Caco-2 (cell line): Measurements from ENCODE around the gene MYOF. TPM values are rescaled to one million over a fixed set of nuclear protein-coding genes. Genes with fewer than 3 reads are reported as not detected.

Source experiments
- BruUV-seq: library from RNA; stranded (reverse); fragments of 400-500 nt; replicated peaks from 2 replicates; lab custom pipeline; 2021; lab: Mats Ljungman, UMichigan
- CTCF ChIA-PET: fragments of 300-600 bp; sonication (Branson Sonifier 250); formaldehyde crosslinking; loops from one replicate; lab custom pipeline; 2022; ENCODE audit warnings: antibody characterized with exemption; lab: Charles Lee
- POLR2A ChIA-PET: fragments of 300-600 bp; sonication (Branson Sonifier 250); formaldehyde crosslinking; loops from one replicate; lab custom pipeline; 2022; ENCODE audit warnings: antibody characterized with exemption; lab: Charles Lee
- DNase-seq, 2 experiments: peaks; one replicate each; pipeline versions ENCODE4 v3.0.0 to v3.0.0-alpha.2; 2020 to 2022
- H3K27me3 ChIP-seq: replicated peaks from 2 replicates; pipeline ENCODE4 v1.6.0; 2011; ENCODE audit warnings: low read length; ENCODE audit not compliant: control insufficient read depth, insufficient read depth
- H3K36me3 ChIP-seq: 2 replicates; pipeline ENCODE4 v1.5.1; 2011; ENCODE audit warnings: low read length; ENCODE audit not compliant: control insufficient read depth, insufficient read depth
- H3K4me1 ChIP-seq: fragments of 250-450 bp; sonication (Bioruptor Pico); 2 replicates; pipeline ENCODE4 v1.5.1; 2020; ENCODE audit warnings: mild to moderate bottlenecking
- H3K4me3 ChIP-seq: 2 replicates; pipeline ENCODE4 v1.5.1; 2011; ENCODE audit warnings: low read depth, mild to moderate bottlenecking, control low read depth, low read length
- H3K9me3 ChIP-seq: fragments of 250-450 bp; sonication (Bioruptor Pico); 2 replicates; pipeline ENCODE4 v1.5.1; 2020; ENCODE audit warnings: mild to moderate bottlenecking, moderate library complexity
- H3K27ac Mint-ChIP-seq: one replicate; pipeline ENCODE4 v1.8.0; 2022; ENCODE audit warnings: mixed read lengths; ENCODE audit not compliant: unreplicated experiment
- H3K27me3 Mint-ChIP-seq: one replicate; pipeline ENCODE4 v1.8.0; 2022; ENCODE audit warnings: mixed read lengths; ENCODE audit not compliant: insufficient read depth, unreplicated experiment
- H3K36me3 Mint-ChIP-seq: one replicate; pipeline ENCODE4 v1.8.0; 2022; ENCODE audit warnings: mild to moderate bottlenecking, mixed read lengths; ENCODE audit not compliant: insufficient read depth, unreplicated experiment
- H3K4me1 Mint-ChIP-seq: one replicate; pipeline ENCODE4 v1.8.0; 2022; ENCODE audit warnings: low read depth, mixed read lengths; ENCODE audit not compliant: unreplicated experiment
- H3K4me3 Mint-ChIP-seq: one replicate; pipeline ENCODE4 v1.8.0; 2022; ENCODE audit warnings: mild to moderate bottlenecking, moderate library complexity, mixed read lengths; ENCODE audit not compliant: unreplicated experiment
- H3K9me3 Mint-ChIP-seq: one replicate; pipeline ENCODE4 v1.8.0; 2022; ENCODE audit warnings: mixed read lengths; ENCODE audit not compliant: unreplicated experiment
- intact Hi-C: fragments of 100-400 bp; cut with micrococcal nuclease; formaldehyde crosslinking; loops from one replicate; pipeline ENCODE4 v1.10.0; 2022; ENCODE audit not compliant: unreplicated experiment
- total RNA-seq: library from RNA; stranded (reverse); gene quantifications from 2 replicates; pipeline ENCODE4 v1.2.3, GENCODE V29; 2022
- TF ChIP-seq, protein P1 (sequence below), 2 experiments: fragments of 200-600 bp in 1 of 2; IDR thresholded peaks; 1 replicate in 1 of 2; 2 replicates in 1 of 2; pipeline versions ENCODE4 v1.5.1 to v1.8.0; 2011 to 2022; ENCODE audit warnings: antibody characterized with exemption in 1 of 2, control low read depth in 1 of 2, inconsistent platforms in 1 of 2, low read depth in 1 of 2, low read length in 1 of 2, mild to moderate bottlenecking in 1 of 2, moderate library complexity in 1 of 2; ENCODE audit not compliant: insufficient read depth in 1 of 2, severe bottlenecking in 1 of 2, unreplicated experiment in 1 of 2

The MYOF gene
- total RNA-seq, 1 experiment from 2014 or later: 148 TPM

GRCh38 chr10:93445978-93446720, 36.0 kb downstream of the MYOF start:
- TF ChIP-seq, protein P1, sequence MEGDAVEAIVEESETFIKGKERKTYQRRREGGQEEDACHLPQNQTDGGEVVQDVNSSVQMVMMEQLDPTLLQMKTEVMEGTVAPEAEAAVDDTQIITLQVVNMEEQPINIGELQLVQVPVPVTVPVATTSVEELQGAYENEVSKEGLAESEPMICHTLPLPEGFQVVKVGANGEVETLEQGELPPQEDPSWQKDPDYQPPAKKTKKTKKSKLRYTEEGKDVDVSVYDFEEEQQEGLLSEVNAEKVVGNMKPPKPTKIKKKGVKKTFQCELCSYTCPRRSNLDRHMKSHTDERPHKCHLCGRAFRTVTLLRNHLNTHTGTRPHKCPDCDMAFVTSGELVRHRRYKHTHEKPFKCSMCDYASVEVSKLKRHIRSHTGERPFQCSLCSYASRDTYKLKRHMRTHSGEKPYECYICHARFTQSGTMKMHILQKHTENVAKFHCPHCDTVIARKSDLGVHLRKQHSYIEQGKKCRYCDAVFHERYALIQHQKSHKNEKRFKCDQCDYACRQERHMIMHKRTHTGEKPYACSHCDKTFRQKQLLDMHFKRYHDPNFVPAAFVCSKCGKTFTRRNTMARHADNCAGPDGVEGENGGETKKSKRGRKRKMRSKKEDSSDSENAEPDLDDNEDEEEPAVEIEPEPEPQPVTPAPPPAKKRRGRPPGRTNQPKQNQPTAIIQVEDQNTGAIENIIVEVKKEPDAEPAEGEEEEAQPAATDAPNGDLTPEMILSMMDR (IDR thresholded peaks at IDR 0.05; ENCODE audit: insufficient read depth in 1 of 2, low read depth in 1 of 2, low read length in 1 of 2, severe bottlenecking in 1 of 2, unreplicated experiment in 1 of 2): no peak
- ChIA-PET CTCF (interaction anchor here (0.6 to 1.6 kb wide), 7 partner anchors 10 to 40 kb away, joined by 3 to 16 read pairs (median 4); partner anchors contain the start of gene MYOF), POLR2A (interaction anchor here (0.6 to 4.0 kb wide), 10 partner anchors 9 to 51 kb away, joined by 3 to 48 read pairs (median 7); partner anchors contain the start of gene MYOF)
- Histone ChIP-seq H3K36me3 (no peaks in the 10 kb centered on the region), H3K9me3 (no peaks in the 10 kb centered on the region), H3K4me1 (peaks cover 51% of the 10 kb centered on the region), H3K4me3 (no peak overlapping the region), H3K27me3 (no peaks in the 10 kb centered on the region)
- intact Hi-C loops: loop anchor here (1.0 to 5.0 kb wide), 4 partner anchors 9 to 39 kb away; partner anchors contain the start of gene MYOF
- peak overlapping the region; percentile 96 for H3K27ac Mint-ChIP-seq
- peaks cover 61% of the 10 kb centered on the region for H3K4me1 Mint-ChIP-seq
- H3K27me3 Mint-ChIP-seq: no peaks in the 10 kb centered on the region
- TSS peak; percentile 92 for BruUV-seq
- H3K9me3 Mint-ChIP-seq: peaks cover 10% of the 10 kb centered on the region
- peak overlapping the region; percentile 60 for H3K4me3 Mint-ChIP-seq
- DNase-seq: peak in 1 of 2 experiments; percentile 31
- H3K36me3 Mint-ChIP-seq: peaks cover 90% of the 10 kb centered on the region

- no peaks in the 10 kb centered on the region for H3K27me3 ChIP-seq
- intact Hi-C loops: loop anchor here (1.0 to 5.0 kb wide), 4 partner anchors 8 to 38 kb away; partner anchors contain the start of gene MYOF
- Mint-ChIP-seq H3K4me1 (peaks cover 68% of the 10 kb centered on the region), H3K36me3 (peaks cover 90% of the 10 kb centered on the region), H3K27ac (peak overlapping the region; percentile 96), H3K9me3 (peaks cover 10% of the 10 kb centered on the region), H3K27me3 (no peaks in the 10 kb centered on the region), H3K4me3 (peak overlapping the region; percentile 60)
- H3K36me3 ChIP-seq: no peaks in the 10 kb centered on the region
- H3K9me3 ChIP-seq: no peaks in the 10 kb centered on the region
- CTCF ChIA-PET: interaction anchor here (0.6 to 1.6 kb wide), 7 partner anchors 11 to 69 kb away, joined by 3 to 16 read pairs (median 4); partner anchors contain the start of gene MYOF
- H3K4me3 ChIP-seq: no peak overlapping the region
- POLR2A ChIA-PET: interaction anchor here (0.6 to 4.0 kb wide), 10 partner anchors 8 to 51 kb away, joined by 3 to 48 read pairs (median 7); partner anchors contain the start of gene MYOF
- H3K4me1 ChIP-seq: peaks cover 60% of the 10 kb centered on the region
- BruUV-seq: TSS peak; percentile 75
- DNase-seq: peak; percentile 97 to 98
- TF ChIP-seq, protein P1 (IDR thresholded peaks at IDR 0.05; ENCODE audit: insufficient read depth in 1 of 2, low read depth in 1 of 2, low read length in 1 of 2, severe bottlenecking in 1 of 2, unreplicated experiment in 1 of 2): no peak
Measured at GRCh38 chr10:93445097-93445960, 36.8 kb downstream of the MYOF start.
